ENCODE data around the gene COPS2.

DNA sequence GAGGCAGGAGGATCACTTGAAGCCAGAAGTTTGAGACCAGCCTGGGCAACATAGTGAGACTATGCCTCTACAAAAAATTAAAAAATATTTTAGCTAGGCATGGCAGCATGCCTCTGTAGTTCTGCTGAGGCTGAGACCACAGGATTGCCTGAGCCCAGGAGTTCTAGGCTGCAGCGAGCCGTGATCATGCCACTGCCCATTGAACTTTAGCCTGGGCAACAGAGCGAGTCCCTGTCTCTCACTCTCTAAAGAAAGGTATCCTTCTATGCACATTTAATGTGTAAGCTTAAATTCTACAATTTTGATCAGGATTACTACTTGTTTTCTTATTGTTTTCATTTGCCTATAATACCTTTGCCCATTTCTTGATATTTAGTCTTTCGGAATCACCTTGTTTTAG is 41.5 kb upstream of the COPS2 start:
- TF ChIP-seq, protein P1, sequence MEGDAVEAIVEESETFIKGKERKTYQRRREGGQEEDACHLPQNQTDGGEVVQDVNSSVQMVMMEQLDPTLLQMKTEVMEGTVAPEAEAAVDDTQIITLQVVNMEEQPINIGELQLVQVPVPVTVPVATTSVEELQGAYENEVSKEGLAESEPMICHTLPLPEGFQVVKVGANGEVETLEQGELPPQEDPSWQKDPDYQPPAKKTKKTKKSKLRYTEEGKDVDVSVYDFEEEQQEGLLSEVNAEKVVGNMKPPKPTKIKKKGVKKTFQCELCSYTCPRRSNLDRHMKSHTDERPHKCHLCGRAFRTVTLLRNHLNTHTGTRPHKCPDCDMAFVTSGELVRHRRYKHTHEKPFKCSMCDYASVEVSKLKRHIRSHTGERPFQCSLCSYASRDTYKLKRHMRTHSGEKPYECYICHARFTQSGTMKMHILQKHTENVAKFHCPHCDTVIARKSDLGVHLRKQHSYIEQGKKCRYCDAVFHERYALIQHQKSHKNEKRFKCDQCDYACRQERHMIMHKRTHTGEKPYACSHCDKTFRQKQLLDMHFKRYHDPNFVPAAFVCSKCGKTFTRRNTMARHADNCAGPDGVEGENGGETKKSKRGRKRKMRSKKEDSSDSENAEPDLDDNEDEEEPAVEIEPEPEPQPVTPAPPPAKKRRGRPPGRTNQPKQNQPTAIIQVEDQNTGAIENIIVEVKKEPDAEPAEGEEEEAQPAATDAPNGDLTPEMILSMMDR (IDR thresholded peaks at IDR 0.05): no peak
- no peak for TF ChIP-seq EP300 (IDR thresholded peaks at IDR 0.05)
